PC-9 (cell line): Measurements from ENCODE around the gene GALNT2.

Source experiments
- EZH2 ChIP-seq: fragments of 200-600 bp; sonication (generic); IDR thresholded peaks from 2 replicates; pipeline ENCODE4 v1.8.0; 2017; ENCODE audit warnings: antibody characterized with exemption, low read depth
- TF ChIP-seq, protein P1 (sequence below): fragments of 200-600 bp; sonication (generic); conservative IDR thresholded peaks from 2 replicates; pipeline ENCODE4 v1.6.1; 2017; ENCODE audit warnings: mixed run types, antibody characterized with exemption, mild to moderate bottlenecking, moderate library complexity

DNA sequence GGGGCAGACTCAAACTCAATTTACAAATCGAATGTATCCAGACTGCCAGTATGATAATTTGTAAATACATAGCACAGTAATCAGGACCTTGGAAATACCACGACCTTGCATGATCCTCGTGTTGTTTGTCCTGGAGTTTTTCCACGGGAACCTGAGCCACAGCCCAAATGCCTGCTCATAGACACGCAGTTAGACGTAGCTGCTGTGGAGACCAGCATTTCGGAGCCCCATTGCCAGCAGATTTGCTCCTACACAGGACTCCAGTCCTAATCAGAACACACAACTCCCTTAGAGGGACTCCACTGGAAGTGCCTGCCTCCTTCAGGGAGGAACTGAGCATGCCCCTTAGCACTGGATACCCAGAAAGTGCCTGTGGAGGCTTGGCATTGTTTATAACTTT is 163.2 kb downstream of the GALNT2 start:
- TF ChIP-seq, protein P1, sequence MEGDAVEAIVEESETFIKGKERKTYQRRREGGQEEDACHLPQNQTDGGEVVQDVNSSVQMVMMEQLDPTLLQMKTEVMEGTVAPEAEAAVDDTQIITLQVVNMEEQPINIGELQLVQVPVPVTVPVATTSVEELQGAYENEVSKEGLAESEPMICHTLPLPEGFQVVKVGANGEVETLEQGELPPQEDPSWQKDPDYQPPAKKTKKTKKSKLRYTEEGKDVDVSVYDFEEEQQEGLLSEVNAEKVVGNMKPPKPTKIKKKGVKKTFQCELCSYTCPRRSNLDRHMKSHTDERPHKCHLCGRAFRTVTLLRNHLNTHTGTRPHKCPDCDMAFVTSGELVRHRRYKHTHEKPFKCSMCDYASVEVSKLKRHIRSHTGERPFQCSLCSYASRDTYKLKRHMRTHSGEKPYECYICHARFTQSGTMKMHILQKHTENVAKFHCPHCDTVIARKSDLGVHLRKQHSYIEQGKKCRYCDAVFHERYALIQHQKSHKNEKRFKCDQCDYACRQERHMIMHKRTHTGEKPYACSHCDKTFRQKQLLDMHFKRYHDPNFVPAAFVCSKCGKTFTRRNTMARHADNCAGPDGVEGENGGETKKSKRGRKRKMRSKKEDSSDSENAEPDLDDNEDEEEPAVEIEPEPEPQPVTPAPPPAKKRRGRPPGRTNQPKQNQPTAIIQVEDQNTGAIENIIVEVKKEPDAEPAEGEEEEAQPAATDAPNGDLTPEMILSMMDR: no peak
- no peak for TF ChIP-seq EZH2
